Stimulated activated CD8-positive, alpha-beta memory T cell treated with anti-CD3 and anti-CD28 coated beads, Interleukin-7, amount 100 ng/mL, for 24 hours (primary cell): ENCODE data around the gene LRP1B.

ENCODE experiments used
- DNase-seq: peaks from one replicate; pipeline ENCODE4 v3.0.0-alpha.2; 2020; ENCODE audit warnings: low read depth

LRP1B gene

DNA sequence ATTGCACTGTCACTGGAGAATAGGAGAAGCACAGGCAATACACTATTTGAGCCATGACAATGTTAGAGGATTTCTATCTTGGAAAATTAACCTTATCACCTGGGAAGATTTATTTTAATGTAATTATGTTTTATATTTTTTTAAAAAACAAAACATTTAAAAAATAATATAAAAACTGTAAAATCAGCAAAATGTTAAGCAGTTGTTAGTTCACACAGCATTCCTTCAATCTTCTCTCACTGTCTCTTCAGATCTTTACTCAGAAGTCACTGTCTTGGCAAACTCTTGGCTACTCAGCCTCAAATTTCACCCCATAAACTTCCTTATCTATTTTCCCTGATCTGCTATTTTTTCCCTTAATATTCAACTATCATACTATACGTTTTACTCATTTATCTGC lies 1322.6 kb downstream of the LRP1B start:
- DNase-seq, result no peak

DNA sequence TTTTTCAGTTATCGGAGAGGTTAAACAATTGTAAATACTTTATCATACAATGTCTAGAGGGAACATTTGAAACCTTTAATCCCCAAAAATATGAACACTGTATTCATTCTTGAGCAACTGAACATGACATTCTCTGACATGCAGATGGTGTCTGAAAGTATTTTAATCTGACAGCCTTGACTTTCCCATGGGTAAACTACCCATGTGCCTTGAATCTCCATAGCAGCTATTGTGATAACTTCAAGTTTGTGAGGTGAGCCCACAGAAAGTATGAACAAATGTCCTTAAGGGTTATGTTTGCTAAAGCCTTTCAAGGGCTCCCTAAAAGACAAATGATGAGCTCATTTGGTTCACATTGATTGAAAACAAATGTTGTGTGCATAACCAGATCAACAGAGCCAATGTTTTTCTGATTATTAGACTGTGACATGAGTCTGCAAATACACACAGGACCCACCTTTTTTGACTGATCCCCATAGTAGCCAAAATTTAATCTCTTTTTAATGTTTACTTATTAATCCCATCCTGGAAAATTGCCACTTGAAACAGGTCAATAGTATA lies 1326.0 kb downstream of the LRP1B start:
- no peak for DNase-seq

GRCh38 chr2:140801311-140801710 lies 1329.5 kb downstream of the LRP1B start:
- DNase-seq, result no peak

- no peak for DNase-seq
Observed at GRCh38 chr2:140797718-140798117, 1333.1 kb downstream of the LRP1B start.

DNA sequence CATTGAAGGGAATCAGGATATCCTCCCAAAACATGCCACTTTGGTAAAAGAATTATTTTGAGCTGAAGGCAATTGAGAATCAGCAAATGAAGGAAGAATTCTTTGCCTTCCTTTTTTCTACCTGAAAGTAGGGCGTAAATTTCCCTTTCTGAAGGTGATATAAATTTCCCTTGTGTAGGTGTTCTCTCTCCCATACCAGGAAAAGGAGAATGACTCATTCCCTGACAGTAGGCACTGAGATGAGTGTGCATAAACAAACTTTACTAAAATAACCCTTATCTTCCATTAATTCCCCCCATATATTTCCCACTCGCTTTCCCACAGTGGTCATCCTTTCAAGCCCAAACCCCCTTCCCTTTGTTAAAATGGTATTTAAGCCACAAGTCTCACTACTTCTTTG lies 1339.0 kb downstream of the LRP1B start:
- no peak for DNase-seq

DNA sequence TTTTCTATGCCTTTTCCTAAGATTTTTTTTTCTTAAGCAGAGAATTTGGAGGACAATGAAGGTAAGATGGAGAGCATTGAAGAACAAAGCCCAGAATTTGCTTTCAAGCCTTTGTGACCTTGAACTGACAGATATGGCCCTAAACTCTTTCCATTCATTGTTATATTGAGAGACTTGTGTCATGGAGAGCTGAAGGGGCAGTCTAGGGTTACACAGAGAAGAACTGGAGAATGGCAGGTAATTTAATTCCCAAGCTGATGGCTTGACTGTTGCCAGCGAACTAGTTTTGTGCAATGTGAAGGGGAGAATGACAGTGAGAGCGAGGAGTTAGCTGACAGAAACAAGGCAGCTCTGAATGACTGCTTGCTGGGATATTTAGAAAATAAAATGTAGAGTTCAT lies 1344.2 kb downstream of the LRP1B start:
- no peak for DNase-seq

DNA sequence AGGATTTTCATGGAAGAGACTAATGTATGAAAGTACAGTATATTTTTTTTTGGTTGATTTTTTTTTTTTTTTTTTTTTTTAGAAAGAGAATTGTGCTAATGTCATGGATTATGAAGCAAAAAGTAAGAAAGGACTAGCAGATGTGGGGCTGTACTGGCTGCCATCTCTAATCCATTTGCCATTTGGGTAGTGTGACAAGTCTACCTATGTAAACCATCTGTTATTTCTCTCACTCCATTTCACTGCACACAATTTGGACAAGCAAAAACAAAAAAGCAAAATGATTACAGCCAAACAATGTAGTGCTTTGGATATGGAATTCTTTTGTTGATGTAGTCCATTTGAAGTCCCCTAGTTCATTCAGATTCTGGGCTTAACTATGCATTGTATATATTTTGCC lies 1355.4 kb downstream of the LRP1B start:
- DNase-seq, result no peak

GRCh38 chr2:140770645-140771044 lies 1360.2 kb downstream of the LRP1B start:
- no peak for DNase-seq

DNA sequence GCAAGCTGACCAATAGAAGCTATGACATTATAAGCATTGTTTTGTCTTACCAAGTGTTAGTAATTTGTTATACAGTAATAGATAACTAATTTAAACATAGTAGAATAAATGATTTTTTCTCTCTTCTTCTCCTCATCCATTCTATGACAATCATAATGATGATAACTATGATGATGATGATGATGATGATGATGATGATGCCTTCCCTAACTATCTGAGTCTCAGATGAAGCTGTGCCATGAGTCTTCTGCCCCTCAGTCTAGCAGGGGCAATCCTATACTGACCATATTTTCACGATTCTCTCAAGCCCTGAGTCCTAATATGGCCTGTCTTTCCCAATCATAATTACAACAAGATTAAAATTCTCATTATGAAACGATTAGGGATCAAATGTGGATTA lies 1369.0 kb downstream of the LRP1B start:
- no peak for DNase-seq

- DNase-seq, result no peak
Observed at GRCh38 chr2:140759426-140760156, 1371.2 kb downstream of the LRP1B start.

GRCh38 chr2:140747665-140748064 lies 1383.2 kb downstream of the LRP1B start:
- no peak for DNase-seq

DNA sequence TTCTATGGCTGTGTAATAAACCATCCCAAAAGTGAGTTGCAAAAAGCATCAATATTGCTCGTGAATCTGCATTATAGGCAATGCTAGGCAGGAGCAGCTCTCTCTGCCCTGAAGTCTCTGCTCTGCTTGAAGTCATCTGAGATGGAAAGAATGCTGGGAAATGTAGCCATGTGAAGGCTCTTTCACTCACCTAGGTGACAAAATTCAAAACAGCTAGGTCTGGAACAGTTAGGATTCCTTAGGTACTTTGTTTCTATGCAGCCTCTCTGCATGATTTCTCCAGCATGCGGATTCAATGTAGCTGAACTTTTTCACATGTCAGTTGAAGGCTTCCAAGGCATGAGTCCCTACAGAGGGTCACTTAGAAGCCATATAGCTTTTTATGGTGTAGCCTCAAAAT lies 1383.7 kb downstream of the LRP1B start:
- DNase-seq, result no peak

GRCh38 chr2:140744379-140744778 lies 1386.4 kb downstream of the LRP1B start:
- DNase-seq, result no peak

- DNase-seq, result no peak
Observed at GRCh38 chr2:140737006-140737405, 1393.8 kb downstream of the LRP1B start.

GRCh38 chr2:140734992-140735391 lies 1395.8 kb downstream of the LRP1B start:
- DNase-seq, result no peak

DNA sequence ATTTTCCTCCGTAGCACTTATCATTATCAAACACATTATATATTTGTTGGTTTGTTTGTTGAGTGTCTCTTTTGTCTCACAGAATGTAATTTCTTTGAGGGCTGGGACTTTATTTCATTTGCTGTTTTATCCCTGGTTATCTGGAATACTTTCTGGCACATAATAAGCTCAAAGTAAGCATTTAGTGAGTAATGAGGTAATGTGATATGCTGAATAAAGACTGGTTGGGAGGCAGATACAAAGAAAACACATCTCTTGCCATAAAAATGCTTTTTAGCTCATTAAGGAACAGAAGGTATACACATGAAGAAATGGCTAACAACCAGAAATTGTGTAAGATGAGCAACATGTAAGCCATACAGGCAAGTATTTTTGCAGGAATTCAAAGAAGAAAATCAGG lies 1411.8 kb downstream of the LRP1B start:
- no peak for DNase-seq

GRCh38 chr2:140717481-140717880 lies 1413.3 kb downstream of the LRP1B start:
- no peak for DNase-seq

- no peak for DNase-seq
Observed at GRCh38 chr2:140714586-140714985, 1416.2 kb downstream of the LRP1B start.

DNA sequence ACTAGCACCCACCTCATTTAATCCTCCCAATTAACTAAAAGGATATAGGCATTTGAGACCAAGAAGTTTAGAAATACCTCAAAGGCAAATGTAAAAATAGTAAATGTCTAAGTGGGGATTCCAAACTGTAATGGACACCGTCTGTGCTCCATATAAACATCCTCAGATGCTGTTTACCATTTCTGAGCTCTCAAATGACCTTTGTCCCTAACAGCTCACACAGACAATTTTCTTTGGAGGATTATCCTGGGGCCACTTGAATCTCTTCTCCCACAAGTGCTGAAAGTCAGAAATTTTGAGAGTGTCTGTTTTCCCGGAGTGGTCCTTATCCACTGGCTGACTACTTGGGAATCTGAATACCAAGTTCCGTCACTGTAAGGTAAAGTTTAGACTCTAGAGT lies 1418.9 kb downstream of the LRP1B start:
- no peak for DNase-seq

DNA sequence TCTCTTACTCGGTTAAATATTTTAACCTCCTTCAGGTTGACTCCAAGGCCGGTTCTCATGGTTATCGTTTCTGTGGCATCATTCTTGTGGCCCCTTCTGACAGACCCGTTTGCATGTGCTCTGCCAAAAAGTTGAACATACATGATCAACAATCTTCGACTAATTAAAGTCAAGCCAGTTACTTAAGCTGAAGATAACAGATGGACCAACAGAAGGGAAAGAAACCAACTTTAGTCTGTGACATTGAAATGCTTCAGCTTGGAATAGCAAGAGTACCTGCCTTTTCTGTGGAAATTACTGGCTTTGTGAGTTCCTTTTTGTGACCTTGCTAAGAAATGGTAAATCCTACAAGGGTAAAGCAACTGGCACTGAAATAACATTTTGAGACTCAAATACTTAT lies 1429.1 kb downstream of the LRP1B start:
- no peak for DNase-seq

GRCh38 chr2:140698636-140699035 lies 1432.2 kb downstream of the LRP1B start:
- DNase-seq, result no peak

DNA sequence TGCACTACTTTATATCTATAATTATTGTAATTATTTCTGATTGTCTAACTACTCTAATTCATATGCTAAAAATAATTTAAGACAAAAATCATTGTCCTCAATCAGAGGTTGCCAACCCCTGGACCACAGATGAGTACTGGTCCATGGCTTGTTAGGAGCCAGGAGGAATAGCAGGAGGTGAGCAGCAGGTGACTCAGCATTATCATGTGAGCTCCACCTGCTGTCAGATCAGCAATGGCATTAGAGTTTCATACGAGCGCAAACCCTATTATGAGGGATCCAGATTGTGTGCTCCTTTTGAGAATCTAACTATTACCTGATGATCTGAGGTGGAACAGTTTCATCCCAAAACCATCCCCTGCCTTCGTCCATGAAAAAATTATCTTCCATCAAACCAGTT lies 1434.4 kb downstream of the LRP1B start:
- DNase-seq, result no peak

- no peak for DNase-seq
Observed at GRCh38 chr2:140695155-140695554, 1435.7 kb downstream of the LRP1B start.

DNA sequence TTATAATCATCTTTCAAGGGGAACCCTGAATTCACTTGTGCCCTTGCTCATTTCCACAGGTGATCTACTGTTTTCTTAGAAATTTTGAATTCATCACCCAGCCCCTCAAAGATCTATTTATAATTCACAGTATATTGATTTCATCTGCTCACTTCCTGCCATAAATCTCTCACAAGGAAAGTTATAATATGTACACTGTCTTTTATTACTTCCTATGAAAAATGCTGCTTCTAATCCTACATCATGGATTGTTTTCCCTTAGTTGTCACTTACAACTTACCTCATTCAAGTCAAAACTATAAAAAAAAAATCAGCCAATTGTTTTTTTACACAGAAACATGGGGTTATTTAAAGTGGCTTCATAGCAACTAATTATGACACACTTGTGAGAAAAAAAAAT lies 1443.0 kb downstream of the LRP1B start:
- DNase-seq, result no peak
